Adrenal gland (tissue), 5 donors: ENCODE data around the gene UBR3.

Experiments used
- POLR2A ChIP-seq, 2 donors: fragments of 450-650 bp; IDR thresholded peaks; one replicate each; pipeline ENCODE4 v1.6.1; 2017; ENCODE audit warnings: antibody characterized with exemption in 2 of 2, mild to moderate bottlenecking in 2 of 2, moderate library complexity in 1 of 2
- TF ChIP-seq, protein P1 (sequence below), 6 experiments: fragments of 450-650 bp in 4 of 6; fragments of 200-600 bp in 2 of 6; sonication (generic) in 1 of 6; IDR thresholded peaks; 1 replicate in 5 of 6; 2 replicates in 1 of 6; pipeline versions ENCODE4 v1.5.1 to v1.8.0; 2016 to 2021; ENCODE audit warnings: antibody characterized with exemption in 6 of 6, mild to moderate bottlenecking in 2 of 6, moderate library complexity in 1 of 6
- donor health status: DM: no; HTN: no; CAD: no.

DNA sequence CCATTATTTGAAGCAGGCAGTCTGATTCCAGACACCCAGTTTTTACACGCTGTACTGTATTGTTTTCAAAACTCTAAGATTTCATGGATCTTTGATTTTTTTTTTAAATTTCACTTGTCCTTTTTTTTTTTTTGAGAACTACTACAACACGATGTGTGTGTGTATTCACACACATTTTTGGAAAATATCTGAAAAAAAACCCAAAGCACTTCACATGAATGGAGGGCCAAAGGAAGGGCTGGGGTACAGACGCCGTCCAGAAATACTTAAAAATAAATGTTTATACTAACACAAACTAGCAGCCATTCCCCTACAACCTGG is 28.9 kb upstream of the UBR3 start:
- TF ChIP-seq, protein P1, sequence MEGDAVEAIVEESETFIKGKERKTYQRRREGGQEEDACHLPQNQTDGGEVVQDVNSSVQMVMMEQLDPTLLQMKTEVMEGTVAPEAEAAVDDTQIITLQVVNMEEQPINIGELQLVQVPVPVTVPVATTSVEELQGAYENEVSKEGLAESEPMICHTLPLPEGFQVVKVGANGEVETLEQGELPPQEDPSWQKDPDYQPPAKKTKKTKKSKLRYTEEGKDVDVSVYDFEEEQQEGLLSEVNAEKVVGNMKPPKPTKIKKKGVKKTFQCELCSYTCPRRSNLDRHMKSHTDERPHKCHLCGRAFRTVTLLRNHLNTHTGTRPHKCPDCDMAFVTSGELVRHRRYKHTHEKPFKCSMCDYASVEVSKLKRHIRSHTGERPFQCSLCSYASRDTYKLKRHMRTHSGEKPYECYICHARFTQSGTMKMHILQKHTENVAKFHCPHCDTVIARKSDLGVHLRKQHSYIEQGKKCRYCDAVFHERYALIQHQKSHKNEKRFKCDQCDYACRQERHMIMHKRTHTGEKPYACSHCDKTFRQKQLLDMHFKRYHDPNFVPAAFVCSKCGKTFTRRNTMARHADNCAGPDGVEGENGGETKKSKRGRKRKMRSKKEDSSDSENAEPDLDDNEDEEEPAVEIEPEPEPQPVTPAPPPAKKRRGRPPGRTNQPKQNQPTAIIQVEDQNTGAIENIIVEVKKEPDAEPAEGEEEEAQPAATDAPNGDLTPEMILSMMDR (IDR thresholded peaks at IDR 0.05) = no peak
- TF ChIP-seq POLR2A (IDR thresholded peaks at IDR 0.05) = no peak
